SK-N-MC (cell line): Measurements from ENCODE around the gene CCT5.

Source experiments
- DNase-seq: peaks from one replicate; pipeline ENCODE4 v3.0.0-alpha.2; 2011; ENCODE audit warnings: low read depth, low spot score
- H3K27ac ChIP-seq: fragments of 200-600 bp; sonication (generic); 2 replicates; pipeline ENCODE4 v1.5.1; 2016; ENCODE audit warnings: mixed run types
- H3K36me3 ChIP-seq: fragments of 200-600 bp; sonication (generic); 2 replicates; pipeline ENCODE4 v1.6.1; 2017; ENCODE audit warnings: antibody characterized with exemption, low read length, mixed read lengths; ENCODE audit not compliant: insufficient read depth
- H3K4me3 ChIP-seq: fragments of 200-600 bp; sonication (generic); 2 replicates; pipeline ENCODE4 v1.5.1; 2016
- H3K9ac ChIP-seq: fragments of 200-600 bp; sonication (generic); 2 replicates; pipeline ENCODE4 v1.8.0; 2017; ENCODE audit warnings: mixed run types, mixed read lengths; ENCODE audit not compliant: insufficient read length
- H3K9me3 ChIP-seq: fragments of 200-600 bp; sonication (generic); 2 replicates; pipeline ENCODE4 v1.6.1; 2017; ENCODE audit warnings: low read depth, mild to moderate bottlenecking, antibody characterized with exemption, low read length, moderate library complexity, mixed read lengths
- EZH2 ChIP-seq: fragments of 200-600 bp; sonication (generic); IDR thresholded peaks from one replicate; pipeline ENCODE4 v1.6.1; 2017; ENCODE audit warnings: antibody characterized with exemption
- FOXP2 ChIP-seq: optimal IDR thresholded peaks from 2 replicates; pipeline ENCODE3; 2011; ENCODE audit warnings: mild to moderate bottlenecking, moderate library complexity; ENCODE audit not compliant: insufficient read depth; ENCODE audit errors: extremely low read length, control extremely low read depth
- POLR2AphosphoS5 ChIP-seq: IDR thresholded peaks from 2 replicates; pipeline ENCODE4 v1.6.1; 2012; ENCODE audit warnings: mild to moderate bottlenecking, low read depth, low read length, borderline replicate concordance

CCT5 gene

DNA sequence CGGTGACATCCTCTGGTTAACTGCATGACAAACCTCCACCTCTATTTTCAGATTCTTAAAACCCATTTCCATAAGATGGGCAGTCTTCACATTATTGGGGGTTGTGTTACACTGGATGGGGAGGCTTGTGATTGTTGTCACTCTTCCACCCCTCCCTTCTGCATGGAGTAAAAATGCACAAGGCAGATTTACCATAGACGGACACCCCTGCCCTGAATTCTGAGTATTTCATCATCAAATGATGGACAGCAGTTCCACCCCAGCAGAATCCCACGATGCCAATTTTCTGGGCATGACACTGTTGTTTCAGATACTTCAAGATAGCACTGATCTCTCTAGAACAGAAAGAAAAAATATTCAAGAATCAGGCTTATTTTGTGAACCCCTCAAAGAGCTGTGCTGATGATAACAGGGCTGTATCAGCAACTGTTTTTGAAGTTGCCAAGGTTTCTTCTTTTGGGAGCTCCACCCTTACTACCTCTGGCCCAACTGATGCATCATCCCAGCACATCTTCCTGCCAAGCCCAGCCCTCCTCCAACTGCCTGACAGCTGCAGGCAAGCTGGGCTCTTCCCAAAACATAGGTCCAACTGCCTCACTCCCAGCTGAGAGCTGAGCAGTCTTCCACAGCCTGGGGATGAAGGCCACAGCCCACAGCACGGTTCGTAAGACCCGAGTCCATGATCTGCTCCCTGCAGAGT is 36.2 kb downstream of the CCT5 start:
- TF ChIP-seq FOXP2, result no peak
- no peak for TF ChIP-seq EZH2
- TF ChIP-seq POLR2AphosphoS5, result no peak
- H3K36me3 ChIP-seq, result peaks cover 65% of the 10 kb centered on the region
- H3K9me3 ChIP-seq, result no peaks in the 10 kb centered on the region
- no peak overlapping the region for H3K4me3 ChIP-seq
- no peak for DNase-seq
- H3K27ac ChIP-seq, result no peak overlapping the region
- no peak overlapping the region for H3K9ac ChIP-seq

DNA sequence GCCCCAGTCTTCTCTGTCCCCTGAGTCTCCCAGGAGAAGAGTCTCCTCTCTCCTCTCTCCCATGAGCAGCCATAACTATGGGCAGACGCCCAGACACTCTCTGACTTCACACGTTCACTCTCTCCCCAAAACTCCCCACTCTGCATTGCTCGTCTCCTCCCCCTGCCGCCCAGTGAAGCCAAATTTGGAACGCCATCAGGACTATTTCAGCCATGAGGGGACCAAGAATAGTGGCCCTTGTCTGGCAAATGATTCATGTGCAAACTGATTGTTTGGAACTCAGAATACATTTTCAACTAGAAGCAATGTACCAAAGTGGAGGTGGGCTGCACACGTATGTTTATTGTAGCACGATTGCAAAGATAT is 36.8 kb downstream of the CCT5 start:
- DNase-seq, result no peak
- Histone ChIP-seq H3K9ac (no peak overlapping the region), H3K4me3 (no peak overlapping the region), H3K36me3 (peaks cover 61% of the 10 kb centered on the region), H3K9me3 (no peaks in the 10 kb centered on the region), H3K27ac (no peak overlapping the region)
- TF ChIP-seq POLR2AphosphoS5, result no peak
- no peak for TF ChIP-seq EZH2

DNA sequence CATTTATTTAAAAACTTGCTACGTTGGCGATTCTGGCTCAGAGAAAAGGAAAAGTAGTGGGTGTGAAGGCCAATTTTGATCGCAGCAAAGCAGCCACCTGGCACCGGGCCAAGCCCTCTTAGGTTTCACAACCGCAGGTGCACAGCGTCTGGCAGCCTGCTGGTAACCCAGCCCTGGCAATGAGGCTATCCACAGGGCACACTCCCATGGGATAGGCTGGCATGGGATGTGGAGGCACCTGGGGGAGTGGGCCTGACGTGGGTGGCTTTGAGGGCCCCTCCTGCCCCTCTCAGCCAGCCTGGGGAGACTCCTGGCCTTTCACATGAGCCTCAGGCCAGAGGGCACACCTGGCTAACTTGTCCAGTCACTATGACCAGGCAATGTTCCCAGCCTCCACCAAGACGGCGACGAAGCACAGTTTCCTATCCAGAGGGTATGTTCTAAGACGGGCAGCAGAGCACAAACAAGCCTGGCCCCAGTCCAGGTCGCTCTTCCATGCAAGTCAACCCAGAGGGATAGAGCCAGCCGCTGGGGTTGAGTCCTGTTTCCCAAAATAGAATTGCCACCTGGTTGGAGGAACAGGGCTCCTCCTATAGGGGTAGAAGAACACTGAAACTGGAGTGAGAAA is 38.6 kb downstream of the CCT5 start:
- Histone ChIP-seq H3K36me3 (peaks cover 58% of the 10 kb centered on the region), H3K9me3 (no peaks in the 10 kb centered on the region), H3K27ac (no peak overlapping the region), H3K4me3 (no peak overlapping the region), H3K9ac (no peak overlapping the region)
- TF ChIP-seq POLR2AphosphoS5, result peak; percentile 49; the same call in 1 of the 2 replicates
- TF ChIP-seq EZH2, result no peak
- TF ChIP-seq FOXP2, result no peak
- DNase-seq, result no peak

DNA sequence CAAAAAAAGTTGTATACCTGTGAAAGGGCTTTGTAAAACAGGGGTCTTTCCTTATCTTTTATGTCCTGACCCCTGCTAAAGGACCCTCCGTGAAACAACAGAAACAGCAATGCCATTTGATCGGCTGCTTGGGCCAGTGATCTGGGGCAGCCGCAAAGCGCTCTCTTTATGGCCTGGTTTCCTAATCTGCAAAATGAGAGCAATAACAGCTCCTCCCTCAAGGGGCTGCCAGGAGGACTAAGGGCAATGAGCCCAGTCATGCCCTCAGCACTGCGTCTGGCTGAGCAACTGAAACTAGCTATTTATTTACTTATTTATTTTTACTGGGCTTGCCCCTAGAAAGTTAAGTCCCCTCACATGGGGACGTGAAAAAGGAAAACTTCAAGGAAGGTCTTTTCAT is 39.3 kb downstream of the CCT5 start:
- H3K4me3 ChIP-seq, result no peak overlapping the region
- peaks cover 61% of the 10 kb centered on the region for H3K36me3 ChIP-seq
- no peak for DNase-seq
- H3K9me3 ChIP-seq, result no peaks in the 10 kb centered on the region
- no peak overlapping the region for H3K9ac ChIP-seq
- H3K27ac ChIP-seq, result 0 out of 2 replicates have a peak overlapping the region, but pooled peaks have one; percentile 2
- TF ChIP-seq POLR2AphosphoS5, result no peak
- TF ChIP-seq FOXP2, result no peak
- no peak for TF ChIP-seq EZH2

DNA sequence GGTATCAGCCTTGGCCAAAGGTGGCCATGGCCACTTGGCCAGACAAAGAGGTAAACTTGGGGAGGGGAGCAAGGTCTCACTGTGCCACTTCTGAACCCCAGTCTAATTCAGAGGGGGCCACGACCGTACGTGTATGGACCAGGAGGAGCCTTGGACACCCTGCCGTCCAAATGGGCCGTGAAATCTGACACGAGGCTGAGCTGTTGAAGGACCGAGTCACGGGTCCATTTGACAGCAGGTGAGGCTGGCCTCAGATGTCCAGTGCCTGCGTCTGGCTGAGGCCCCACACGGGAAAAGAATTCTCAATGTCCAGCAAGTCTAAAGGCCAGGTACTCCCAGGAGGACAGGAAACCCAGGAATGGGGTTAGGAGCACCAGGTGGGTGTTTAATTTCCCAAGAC is 39.9 kb downstream of the CCT5 start:
- no peak overlapping the region for H3K9ac ChIP-seq
- DNase-seq, result no peak
- H3K36me3 ChIP-seq, result peaks cover 62% of the 10 kb centered on the region
- TF ChIP-seq FOXP2 (no peak), EZH2 (no peak), POLR2AphosphoS5 (no peak)
- H3K4me3 ChIP-seq, result no peak overlapping the region
- no peak overlapping the region for H3K27ac ChIP-seq
- no peaks in the 10 kb centered on the region for H3K9me3 ChIP-seq

DNA sequence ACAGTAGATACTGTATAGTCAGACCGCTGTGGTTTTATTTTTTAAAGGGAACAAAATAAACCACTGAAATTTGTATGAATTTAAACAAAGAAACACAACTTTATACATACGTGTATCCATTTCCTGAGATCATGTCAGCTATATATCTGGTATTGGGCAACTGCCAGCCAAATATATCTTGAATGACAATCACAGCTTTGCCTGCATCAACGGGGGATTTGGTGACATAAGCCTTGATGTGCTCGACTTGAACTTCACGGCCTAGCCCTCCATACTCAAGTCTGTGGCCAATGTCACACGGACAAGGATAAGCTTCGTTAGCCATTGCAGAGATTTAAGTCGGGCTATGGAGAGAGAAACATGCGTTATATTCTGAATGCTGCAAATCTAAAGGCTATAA is 40.4 kb downstream of the CCT5 start:
- no peak for DNase-seq
- no peaks in the 10 kb centered on the region for H3K9me3 ChIP-seq
- TF ChIP-seq EZH2 (no peak), FOXP2 (no peak), POLR2AphosphoS5 (no peak)
- H3K36me3 ChIP-seq, result peaks cover 62% of the 10 kb centered on the region
- H3K4me3 ChIP-seq, result no peak overlapping the region
- no peak overlapping the region for H3K9ac ChIP-seq
- no peak overlapping the region for H3K27ac ChIP-seq

DNA sequence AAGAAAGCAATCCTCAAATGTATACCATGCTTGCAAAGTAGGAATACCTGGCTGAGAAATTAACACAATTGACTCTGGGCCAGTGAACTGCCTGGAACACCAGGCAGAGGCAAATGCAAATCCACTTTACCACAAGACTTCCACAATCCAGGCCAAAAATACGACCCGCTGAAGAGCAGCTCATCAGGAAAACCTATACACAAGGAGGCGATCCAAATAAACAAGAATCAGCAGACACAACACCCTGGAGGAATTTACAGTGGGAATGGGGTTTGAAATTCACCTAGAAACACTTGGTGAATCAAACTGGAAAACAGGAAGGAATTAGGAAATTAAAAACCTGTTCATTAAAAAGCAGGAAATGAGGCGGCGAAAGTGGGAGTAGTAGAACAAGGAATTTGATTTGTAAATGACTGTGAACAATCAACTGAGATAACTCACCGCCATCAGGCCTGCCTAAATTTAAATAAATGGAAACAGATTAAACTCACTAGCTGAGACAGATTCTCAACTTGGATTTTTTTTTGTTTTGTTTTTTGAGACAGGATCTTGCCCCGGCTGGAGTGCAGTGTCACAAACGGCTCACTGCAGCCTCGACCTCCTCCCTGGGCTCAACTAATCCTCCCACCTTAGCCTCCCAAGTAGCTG is 41.7 kb downstream of the CCT5 start:
- H3K36me3 ChIP-seq, result peaks cover 63% of the 10 kb centered on the region
- no peaks in the 10 kb centered on the region for H3K9me3 ChIP-seq
- no peak for DNase-seq
- TF ChIP-seq FOXP2 (no peak), POLR2AphosphoS5 (no peak)
- peak overlapping the region; percentile 71 for H3K27ac ChIP-seq
- H3K4me3 ChIP-seq, result peak overlapping the region; percentile 7; the same call in 1 of the 2 replicates
- no peak overlapping the region for H3K9ac ChIP-seq

DNA sequence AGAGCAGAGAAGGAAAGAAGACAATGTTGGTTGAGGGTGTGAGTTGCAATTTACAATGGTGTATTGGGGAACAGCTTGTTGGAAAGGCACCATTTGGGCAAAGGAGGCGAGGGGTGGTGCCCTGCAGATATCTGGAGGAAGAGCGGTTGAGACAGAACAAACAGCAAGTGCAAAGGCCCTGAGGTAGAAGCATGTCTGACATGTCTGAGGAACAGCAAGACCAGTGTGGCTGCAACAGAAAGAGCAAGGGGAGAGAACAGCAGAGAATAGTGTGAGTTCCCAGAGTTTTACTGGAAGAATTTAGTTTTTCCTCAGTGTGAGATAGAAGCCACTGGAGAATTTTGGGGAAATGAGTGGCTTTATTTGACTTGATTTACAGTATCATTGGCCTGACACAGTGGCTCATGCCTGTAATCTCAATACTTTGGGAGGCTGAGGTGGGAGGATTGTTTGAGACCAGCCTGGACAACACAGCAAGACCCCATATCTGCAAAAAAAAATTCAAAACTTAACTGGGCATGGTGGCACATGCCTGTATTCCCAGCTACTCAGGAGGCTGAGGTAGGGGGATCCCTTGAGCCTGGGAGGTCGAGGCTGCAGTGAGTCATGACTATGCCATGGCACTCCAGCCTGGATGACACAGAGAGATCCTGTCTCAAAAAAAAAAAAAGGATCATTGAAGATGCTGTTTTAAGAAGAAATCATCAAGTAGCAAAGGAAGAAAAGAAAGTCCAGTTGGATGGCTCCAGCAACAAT is 44.0 kb downstream of the CCT5 start:
- TF ChIP-seq FOXP2 (no peak), POLR2AphosphoS5 (no peak), EZH2 (no peak)
- no peak overlapping the region for H3K4me3 ChIP-seq
- no peak overlapping the region for H3K9ac ChIP-seq
- no peak overlapping the region for H3K27ac ChIP-seq
- no peak for DNase-seq
- H3K36me3 ChIP-seq, result peaks cover 50% of the 10 kb centered on the region
- H3K9me3 ChIP-seq, result no peaks in the 10 kb centered on the region
